Measurements from ENCODE around the gene COA5.

Gene COA5

DNA sequence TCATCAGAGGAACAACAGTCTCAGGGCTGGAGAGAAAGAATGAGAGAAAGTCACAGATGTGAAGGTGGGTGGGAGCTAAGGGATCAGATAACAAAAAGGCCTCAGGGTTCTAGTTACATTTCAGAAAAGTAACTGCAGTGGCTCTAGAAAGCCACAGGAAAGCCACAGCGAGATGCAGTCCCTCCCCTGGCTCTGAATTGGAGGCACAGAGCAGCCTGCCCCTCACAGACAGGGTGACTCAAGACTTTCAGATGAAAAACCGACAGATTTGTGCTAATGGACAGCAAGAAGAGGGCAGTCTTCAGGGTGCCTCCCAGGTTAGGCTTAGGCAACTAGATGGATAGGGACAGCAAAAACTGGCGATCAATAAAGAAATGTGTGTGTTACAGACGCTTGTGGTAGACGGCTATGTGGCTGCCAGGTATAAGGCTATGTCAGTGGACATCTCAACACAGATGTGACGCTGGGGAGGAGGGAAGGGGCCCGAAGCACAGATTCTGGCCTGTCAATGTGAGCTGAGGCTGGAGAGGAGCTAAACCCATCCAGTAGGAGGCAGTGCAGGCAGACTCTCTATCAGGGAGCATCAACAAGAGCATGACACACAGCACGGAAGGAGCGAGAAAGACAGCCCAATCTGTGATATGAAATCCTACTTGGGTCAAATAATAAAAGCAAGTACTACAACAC, 26.2 kb upstream of the COA5 start:
- H3K4me3 ChIP-seq (ENCODE audit: low read depth, low read length) = no peak overlapping the region
- no peak for TF ChIP-seq MYC (IDR thresholded peaks at IDR 0.05; ENCODE audit: low read depth, low read length)
- TF ChIP-seq, protein P1, sequence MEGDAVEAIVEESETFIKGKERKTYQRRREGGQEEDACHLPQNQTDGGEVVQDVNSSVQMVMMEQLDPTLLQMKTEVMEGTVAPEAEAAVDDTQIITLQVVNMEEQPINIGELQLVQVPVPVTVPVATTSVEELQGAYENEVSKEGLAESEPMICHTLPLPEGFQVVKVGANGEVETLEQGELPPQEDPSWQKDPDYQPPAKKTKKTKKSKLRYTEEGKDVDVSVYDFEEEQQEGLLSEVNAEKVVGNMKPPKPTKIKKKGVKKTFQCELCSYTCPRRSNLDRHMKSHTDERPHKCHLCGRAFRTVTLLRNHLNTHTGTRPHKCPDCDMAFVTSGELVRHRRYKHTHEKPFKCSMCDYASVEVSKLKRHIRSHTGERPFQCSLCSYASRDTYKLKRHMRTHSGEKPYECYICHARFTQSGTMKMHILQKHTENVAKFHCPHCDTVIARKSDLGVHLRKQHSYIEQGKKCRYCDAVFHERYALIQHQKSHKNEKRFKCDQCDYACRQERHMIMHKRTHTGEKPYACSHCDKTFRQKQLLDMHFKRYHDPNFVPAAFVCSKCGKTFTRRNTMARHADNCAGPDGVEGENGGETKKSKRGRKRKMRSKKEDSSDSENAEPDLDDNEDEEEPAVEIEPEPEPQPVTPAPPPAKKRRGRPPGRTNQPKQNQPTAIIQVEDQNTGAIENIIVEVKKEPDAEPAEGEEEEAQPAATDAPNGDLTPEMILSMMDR (IDR thresholded peaks at IDR 0.05; ENCODE audit: low read depth, low read length) = peak; percentile 46
- TF ChIP-seq, protein P2, sequence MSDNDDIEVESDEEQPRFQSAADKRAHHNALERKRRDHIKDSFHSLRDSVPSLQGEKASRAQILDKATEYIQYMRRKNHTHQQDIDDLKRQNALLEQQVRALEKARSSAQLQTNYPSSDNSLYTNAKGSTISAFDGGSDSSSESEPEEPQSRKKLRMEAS (IDR thresholded peaks at IDR 0.05; ENCODE audit: low read depth, low read length) = no peak
- peak; percentile 45 for DNase-seq (ENCODE audit: low read depth)

- no peak for DNase-seq (ENCODE audit: low read depth)
- TF ChIP-seq MYC (IDR thresholded peaks at IDR 0.05; ENCODE audit: low read depth, low read length) (no peak), POLR2A (IDR thresholded peaks at IDR 0.05; ENCODE audit: extremely low read depth, insufficient read length) (no peak)
- TF ChIP-seq, protein P1 (IDR thresholded peaks at IDR 0.05; ENCODE audit: low read depth, low read length) = no peak
- TF ChIP-seq, protein P2 (IDR thresholded peaks at IDR 0.05; ENCODE audit: low read depth, low read length) = no peak
- H3K4me3 ChIP-seq (ENCODE audit: low read depth, low read length) = no peak overlapping the region
These were observed 24.0 kb upstream of the COA5 start for GRCh38 chr2:98632351-98632750.

DNA sequence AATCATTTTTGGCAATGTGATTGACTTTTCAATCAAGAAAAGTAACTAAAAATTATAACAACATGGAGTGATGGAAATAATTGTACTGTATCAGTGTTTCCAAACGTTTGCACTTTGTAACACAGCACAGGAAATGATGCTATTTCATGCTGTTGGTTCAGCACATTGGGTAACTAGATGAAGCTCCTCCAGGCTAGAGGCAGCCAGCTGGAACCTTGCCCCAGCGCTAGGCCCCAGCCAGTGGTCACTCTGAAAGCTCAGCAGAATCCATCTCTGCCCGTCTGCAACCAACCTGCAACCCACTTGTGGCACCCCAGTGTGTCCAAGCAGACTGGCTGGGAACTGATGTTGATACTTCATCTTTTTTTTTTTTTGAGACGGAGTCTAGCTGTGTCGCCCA, 15.3 kb upstream of the COA5 start:
- no peak overlapping the region for H3K4me3 ChIP-seq (ENCODE audit: low read depth, low read length)
- TF ChIP-seq, protein P2 (IDR thresholded peaks at IDR 0.05; ENCODE audit: low read depth, low read length) = no peak
- TF ChIP-seq MYC (IDR thresholded peaks at IDR 0.05; ENCODE audit: low read depth, low read length) (no peak), POLR2A (IDR thresholded peaks at IDR 0.05; ENCODE audit: extremely low read depth, insufficient read length) (no peak)
- TF ChIP-seq, protein P1 (IDR thresholded peaks at IDR 0.05; ENCODE audit: low read depth, low read length) = no peak
- DNase-seq (ENCODE audit: low read depth) = no peak

DNA sequence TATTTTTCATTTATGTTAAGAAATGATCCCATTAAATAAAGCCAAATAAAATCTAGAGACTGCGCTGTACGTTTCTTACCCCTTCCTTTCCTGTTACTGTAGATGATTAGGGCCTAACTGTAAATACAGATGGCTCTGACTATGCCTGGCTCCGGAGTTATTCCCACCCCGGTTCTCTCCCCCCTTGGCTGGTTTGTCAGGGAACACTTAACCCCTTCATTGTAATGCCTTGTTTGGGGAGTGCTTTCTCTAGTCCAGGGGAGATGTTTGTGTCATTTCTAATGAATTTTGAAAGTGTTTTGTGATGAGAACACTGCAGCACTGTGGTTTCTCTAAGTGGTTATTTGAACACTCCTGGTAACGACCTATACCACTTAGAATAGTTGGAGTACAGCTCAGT, 8.8 kb upstream of the COA5 start:
- DNase-seq (ENCODE audit: low read depth) = no peak

GRCh38 chr2:98615481-98615880, 7.2 kb upstream of the COA5 start:
- DNase-seq (ENCODE audit: low read depth) = peak; percentile 44

More for the DNA sequence above, 8.8 kb upstream of the COA5 start:
- no peak overlapping the region for H3K4me3 ChIP-seq (ENCODE audit: low read depth, low read length)
- no peak for TF ChIP-seq POLR2A (IDR thresholded peaks at IDR 0.05; ENCODE audit: extremely low read depth, insufficient read length)
- TF ChIP-seq, protein P1 (IDR thresholded peaks at IDR 0.05; ENCODE audit: low read depth, low read length) = no peak
- TF ChIP-seq, protein P2 (IDR thresholded peaks at IDR 0.05; ENCODE audit: low read depth, low read length) = no peak
- no peak for TF ChIP-seq MYC (IDR thresholded peaks at IDR 0.05; ENCODE audit: low read depth, low read length)

More at GRCh38 chr2:98615481-98615880, 7.2 kb upstream of the COA5 start:
- no peak for TF ChIP-seq POLR2A (IDR thresholded peaks at IDR 0.05; ENCODE audit: extremely low read depth, insufficient read length)
- TF ChIP-seq, protein P1 (IDR thresholded peaks at IDR 0.05; ENCODE audit: low read depth, low read length) = peak; percentile 27
- no peak overlapping the region for H3K4me3 ChIP-seq (ENCODE audit: low read depth, low read length)
